GM12801 (cell line): ENCODE results near the gene ZCWPW2.

Experiments used
- CTCF ChIP-seq: IDR thresholded peaks from one replicate; pipeline ENCODE4 v1.5.1; 2011; ENCODE audit warnings: control low read depth; ENCODE audit not compliant: insufficient read length; ENCODE audit errors: extremely low read depth

Gene ZCWPW2

GRCh38 chr3:28575100-28575745 is 226.7 kb downstream of the ZCWPW2 start:
- TF ChIP-seq CTCF = no peak
